ENCODE data around the gene LTBP2. TPM values are rescaled to one million over a fixed set of nuclear protein-coding genes. Genes with fewer than 3 reads are reported as not detected.

Gene LTBP2
- total and polyA plus RNA-seq, 2 of the 13 experiments (the other 11 are each of a cell fraction or from before 2014, with no cell fraction given) = 0.20 to 0.41 TPM

DNA sequence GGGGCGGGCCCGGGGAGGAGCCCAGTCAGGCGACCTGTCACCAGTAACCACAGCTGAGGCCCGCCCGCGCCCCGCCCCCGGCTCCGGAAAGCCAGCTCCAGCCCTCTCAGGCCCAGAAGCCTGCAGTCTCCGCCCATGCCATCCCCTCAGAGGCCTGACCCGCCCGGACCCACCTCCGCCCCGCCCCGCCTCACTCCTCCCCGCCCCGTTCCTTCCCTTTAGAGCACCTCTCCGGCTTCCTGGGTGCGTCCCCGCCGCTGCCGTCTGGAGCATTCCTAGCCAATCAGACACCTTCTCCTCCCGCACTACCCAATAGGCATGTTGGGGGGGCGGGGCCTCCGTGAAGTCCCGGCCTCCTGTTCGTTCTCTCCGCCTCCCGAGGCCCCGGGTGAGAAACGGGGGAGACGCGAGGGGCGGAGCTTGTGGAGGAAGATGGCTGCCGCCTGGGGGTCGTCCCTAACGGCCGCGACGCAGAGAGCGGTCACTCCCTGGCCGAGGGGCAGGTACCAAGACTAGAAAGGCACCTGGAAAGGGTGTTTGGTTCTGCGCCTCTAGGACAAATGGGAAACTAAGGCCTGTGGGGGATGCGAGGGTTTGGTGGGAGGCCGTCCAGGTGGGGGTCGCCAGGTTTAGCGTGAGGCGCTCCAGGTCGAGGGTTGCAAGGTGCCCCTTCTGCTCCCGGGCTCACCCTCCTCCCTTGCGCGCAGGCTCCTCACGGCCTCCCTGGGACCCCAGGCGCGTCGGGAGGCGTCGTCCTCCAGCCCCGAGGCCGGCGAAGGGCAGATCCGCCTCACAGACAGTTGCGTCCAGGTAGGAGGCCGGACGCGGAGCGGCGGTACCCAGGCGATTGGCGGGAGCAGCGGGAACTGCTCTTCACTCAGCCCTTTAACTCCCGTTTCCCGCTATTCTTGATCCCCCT lies 118.4 kb downstream of the LTBP2 start, which contains the start of gene ISCA2 (continued):
- TF ChIP-seq ZNF333 (CRISPR knock-in tag; IDR thresholded peaks at IDR 0.05; ENCODE audit: borderline replicate concordance) = peak; percentile 45; the same call in 1 of the 2 replicates
- no peak for TF ChIP-seq ZNF431 (CRISPR knock-in tag; IDR thresholded peaks at IDR 0.05; ENCODE audit: borderline replicate concordance, low read depth)
- no peak for TF ChIP-seq TRIM22 (IDR thresholded peaks at IDR 0.05)
- TF ChIP-seq, protein P1, sequence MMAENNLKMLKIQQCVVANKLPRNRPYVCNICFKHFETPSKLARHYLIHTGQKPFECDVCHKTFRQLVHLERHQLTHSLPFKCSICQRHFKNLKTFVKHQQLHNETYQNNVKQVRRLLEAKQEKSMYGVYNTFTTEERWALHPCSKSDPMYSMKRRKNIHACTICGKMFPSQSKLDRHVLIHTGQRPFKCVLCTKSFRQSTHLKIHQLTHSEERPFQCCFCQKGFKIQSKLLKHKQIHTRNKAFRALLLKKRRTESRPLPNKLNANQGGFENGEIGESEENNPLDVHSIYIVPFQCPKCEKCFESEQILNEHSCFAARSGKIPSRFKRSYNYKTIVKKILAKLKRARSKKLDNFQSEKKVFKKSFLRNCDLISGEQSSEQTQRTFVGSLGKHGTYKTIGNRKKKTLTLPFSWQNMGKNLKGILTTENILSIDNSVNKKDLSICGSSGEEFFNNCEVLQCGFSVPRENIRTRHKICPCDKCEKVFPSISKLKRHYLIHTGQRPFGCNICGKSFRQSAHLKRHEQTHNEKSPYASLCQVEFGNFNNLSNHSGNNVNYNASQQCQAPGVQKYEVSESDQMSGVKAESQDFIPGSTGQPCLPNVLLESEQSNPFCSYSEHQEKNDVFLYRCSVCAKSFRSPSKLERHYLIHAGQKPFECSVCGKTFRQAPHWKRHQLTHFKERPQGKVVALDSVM (CRISPR knock-in tag; IDR thresholded peaks at IDR 0.05) = peak; percentile 43; the same call in 1 of the 2 replicates
- peak; percentile 48 for TF ChIP-seq SALL1 (CRISPR knock-in tag; IDR thresholded peaks at IDR 0.05)
- TF ChIP-seq NAIF1 (CRISPR knock-in tag; IDR thresholded peaks at IDR 0.05; ENCODE audit: borderline replicate concordance) = peak; percentile 71
- TF ChIP-seq ZNF782 (CRISPR knock-in tag; IDR thresholded peaks at IDR 0.05; ENCODE audit: borderline replicate concordance) = peak; percentile 72; the same call in 1 of the 2 replicates
- TF ChIP-seq ZSCAN25 (CRISPR knock-in tag; IDR thresholded peaks at IDR 0.05) = peak; percentile 56; the same call in 1 of the 2 replicates
- TF ChIP-seq LCORL (IDR thresholded peaks at IDR 0.05) = no peak
- TF ChIP-seq LCORL (CRISPR knock-in tag; IDR thresholded peaks at IDR 0.05) = peak; percentile 2; the same call in 1 of the 2 replicates
- TF ChIP-seq ZNF296 (CRISPR knock-in tag; conservative IDR thresholded peaks at IDR 0.05) = peak; percentile 85
- no peak for TF ChIP-seq ZSCAN21 (CRISPR knock-in tag; IDR thresholded peaks at IDR 0.05; ENCODE audit: borderline replicate concordance)
- peak; percentile 34; the same call in 1 of the 2 replicates for TF ChIP-seq ZNF749 (CRISPR knock-in tag; IDR thresholded peaks at IDR 0.05; ENCODE audit: borderline replicate concordance)
- TF ChIP-seq ERF (CRISPR knock-in tag; IDR thresholded peaks at IDR 0.05) = no peak
- peak; percentile 36; the same call in 1 of the 2 replicates for TF ChIP-seq SAFB2 (CRISPR knock-in tag; IDR thresholded peaks at IDR 0.05; ENCODE audit: borderline replicate concordance, low read depth)
- TF ChIP-seq, protein P2, sequence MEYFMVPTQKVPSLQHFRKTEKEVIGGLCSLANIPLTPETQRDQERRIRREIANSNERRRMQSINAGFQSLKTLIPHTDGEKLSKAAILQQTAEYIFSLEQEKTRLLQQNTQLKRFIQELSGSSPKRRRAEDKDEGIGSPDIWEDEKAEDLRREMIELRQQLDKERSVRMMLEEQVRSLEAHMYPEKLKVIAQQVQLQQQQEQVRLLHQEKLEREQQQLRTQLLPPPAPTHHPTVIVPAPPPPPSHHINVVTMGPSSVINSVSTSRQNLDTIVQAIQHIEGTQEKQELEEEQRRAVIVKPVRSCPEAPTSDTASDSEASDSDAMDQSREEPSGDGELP (IDR thresholded peaks at IDR 0.05; ENCODE audit: borderline replicate concordance, low read depth) = peak; percentile 79; the same call in 1 of the 2 replicates
- TF ChIP-seq, protein P3, sequence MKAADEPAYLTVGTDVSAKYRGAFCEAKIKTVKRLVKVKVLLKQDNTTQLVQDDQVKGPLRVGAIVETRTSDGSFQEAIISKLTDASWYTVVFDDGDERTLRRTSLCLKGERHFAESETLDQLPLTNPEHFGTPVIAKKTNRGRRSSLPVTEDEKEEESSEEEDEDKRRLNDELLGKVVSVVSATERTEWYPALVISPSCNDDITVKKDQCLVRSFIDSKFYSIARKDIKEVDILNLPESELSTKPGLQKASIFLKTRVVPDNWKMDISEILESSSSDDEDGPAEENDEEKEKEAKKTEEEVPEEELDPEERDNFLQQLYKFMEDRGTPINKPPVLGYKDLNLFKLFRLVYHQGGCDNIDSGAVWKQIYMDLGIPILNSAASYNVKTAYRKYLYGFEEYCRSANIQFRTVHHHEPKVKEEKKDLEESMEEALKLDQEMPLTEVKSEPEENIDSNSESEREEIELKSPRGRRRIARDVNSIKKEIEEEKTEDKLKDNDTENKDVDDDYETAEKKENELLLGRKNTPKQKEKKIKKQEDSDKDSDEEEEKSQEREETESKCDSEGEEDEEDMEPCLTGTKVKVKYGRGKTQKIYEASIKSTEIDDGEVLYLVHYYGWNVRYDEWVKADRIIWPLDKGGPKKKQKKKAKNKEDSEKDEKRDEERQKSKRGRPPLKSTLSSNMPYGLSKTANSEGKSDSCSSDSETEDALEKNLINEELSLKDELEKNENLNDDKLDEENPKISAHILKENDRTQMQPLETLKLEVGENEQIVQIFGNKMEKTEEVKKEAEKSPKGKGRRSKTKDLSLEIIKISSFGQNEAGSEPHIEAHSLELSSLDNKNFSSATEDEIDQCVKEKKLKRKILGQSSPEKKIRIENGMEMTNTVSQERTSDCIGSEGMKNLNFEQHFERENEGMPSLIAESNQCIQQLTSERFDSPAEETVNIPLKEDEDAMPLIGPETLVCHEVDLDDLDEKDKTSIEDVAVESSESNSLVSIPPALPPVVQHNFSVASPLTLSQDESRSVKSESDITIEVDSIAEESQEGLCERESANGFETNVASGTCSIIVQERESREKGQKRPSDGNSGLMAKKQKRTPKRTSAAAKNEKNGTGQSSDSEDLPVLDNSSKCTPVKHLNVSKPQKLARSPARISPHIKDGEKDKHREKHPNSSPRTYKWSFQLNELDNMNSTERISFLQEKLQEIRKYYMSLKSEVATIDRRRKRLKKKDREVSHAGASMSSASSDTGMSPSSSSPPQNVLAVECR (CRISPR knock-in tag; IDR thresholded peaks at IDR 0.05; ENCODE audit: borderline replicate concordance) = peak; percentile 65
- peak; percentile 71; the same call in 1 of the 2 replicates for TF ChIP-seq ZNF350 (CRISPR knock-in tag; IDR thresholded peaks at IDR 0.05; ENCODE audit: borderline replicate concordance, low read depth)

All from HepG2 (cell line).